HepG2 (cell line): ENCODE measurements around the gene USP2. TPM values are rescaled to one million over a fixed set of nuclear protein-coding genes. Genes with fewer than 3 reads are reported as not detected.

Experiments
- ATAC-seq: fragments of 200-7000 bp; cut with Tn5 transposase; 3 replicates; pipeline ENCODE4 v1.9.1; 2020; ENCODE audit warnings: mild to moderate bottlenecking, moderate library complexity
- BruUV-seq: library from RNA; stranded (reverse); fragments of 400-500 nt; replicated peaks from 2 replicates; lab custom pipeline; 2021; lab: Mats Ljungman, UMichigan
- CTCF ChIA-PET: fragments of 300-600 bp; formaldehyde crosslinking; extraction: SDS; loops from one replicate; lab custom pipeline; 2021; ENCODE audit warnings: low total read pairs, inconsistent platforms, low intra/inter-chr PET ratio; lab: Yijun Ruan, JAX
- POLR2A ChIA-PET: fragments of 350-600 bp; sonication (Branson Sonifier 250); formaldehyde crosslinking; loops from one replicate; lab custom pipeline; 2020; ENCODE audit warnings: antibody characterized with exemption, inconsistent platforms; lab: Yijun Ruan, JAX
- DNase-seq: peaks from one replicate; pipeline ENCODE4 v3.0.0-alpha.2; 2015; ENCODE audit warnings: low spot score
- FAIRE-seq: peaks from 3 replicates; lab custom pipeline; 2011; peaks lifted over from hg19 to GRCh38; lab: Jason Lieb, UNC
- H2AFZ ChIP-seq: one replicate; pipeline ENCODE4 v1.6.1; 2011; ENCODE audit warnings: low read length, inconsistent platforms
- H3K27ac ChIP-seq: fragments of 300-600 bp; 3 replicates; pipeline ENCODE4 v1.8.0; 2011; ENCODE audit warnings: mixed run types, mild to moderate bottlenecking, mixed read lengths, low read length, inconsistent platforms; ENCODE audit not compliant: insufficient read depth; ENCODE audit errors: extremely low read length
- H3K27me3 ChIP-seq, 2 experiments: fragments of 200-600 bp in 1 of 2; 2 replicates in 1 of 2; 3 replicates in 1 of 2; pipeline versions ENCODE4 v1.6.0 to v1.8.0; 2011; ENCODE audit warnings: low read length in 2 of 2, mild to moderate bottlenecking in 2 of 2, moderate library complexity in 2 of 2, inconsistent platforms in 1 of 2; ENCODE audit not compliant: insufficient read depth in 2 of 2, control insufficient read depth in 1 of 2
- H3K36me3 ChIP-seq, 2 experiments: fragments of 200-600 bp in 1 of 2; replicated peaks in 1 of 2; 2 replicates in 1 of 2; 3 replicates in 1 of 2; pipeline versions ENCODE4 v1.5.1 to v1.8.0; 2011; ENCODE audit warnings: low read length in 2 of 2, inconsistent platforms in 1 of 2; ENCODE audit not compliant: insufficient read depth in 2 of 2, control insufficient read depth in 1 of 2
- H3K4me1 ChIP-seq: 2 replicates; pipeline ENCODE4 v1.5.1; 2012; ENCODE audit warnings: low read length, inconsistent platforms; ENCODE audit not compliant: insufficient read depth
- H3K4me2 ChIP-seq: 2 replicates; pipeline ENCODE4 v1.6.0; 2011; ENCODE audit warnings: low read depth, low read length, inconsistent platforms
- H3K4me3 ChIP-seq, 3 experiments: fragments of 200-600 bp in 1 of 3; sonication (generic), shearing (Covaris generic) in 1 of 3; replicated peaks in 1 of 3; 2 replicates each; pipeline ENCODE4 v1.5.1; 2011 to 2016; ENCODE audit warnings: low read length in 3 of 3, inconsistent platforms in 2 of 3, low read depth in 2 of 3, mild to moderate bottlenecking in 2 of 3, control low read depth in 1 of 3, mixed read lengths in 1 of 3; ENCODE audit not compliant: insufficient read depth in 1 of 3
- H3K79me2 ChIP-seq: one replicate; pipeline ENCODE4 v1.6.1; 2011; ENCODE audit warnings: low read length, inconsistent platforms; ENCODE audit not compliant: insufficient read depth
- H3K9ac ChIP-seq: 2 replicates; pipeline ENCODE4 v1.6.0; 2011; ENCODE audit warnings: mild to moderate bottlenecking, low read depth, low read length, inconsistent platforms; ENCODE audit not compliant: insufficient read depth
- H3K9me3 ChIP-seq: 2 replicates; pipeline ENCODE4 v1.5.1; 2012; ENCODE audit warnings: mild to moderate bottlenecking, low read length
- H4K20me1 ChIP-seq: 2 replicates; pipeline ENCODE4 v1.6.0; 2011; ENCODE audit warnings: inconsistent platforms, mild to moderate bottlenecking, low read length, moderate library complexity; ENCODE audit not compliant: insufficient read depth
- ATF1 ChIP-seq: IDR thresholded peaks from 2 replicates; pipeline ENCODE4 v1.6.1; 2016; ENCODE audit warnings: mild to moderate bottlenecking, control low read depth
- PATZ1 ChIP-seq: sonication (generic); formaldehyde crosslinking; IDR thresholded peaks from 2 replicates; pipeline ENCODE4 v1.4.0; 2020; ENCODE audit warnings: missing genetic modification reagents
- ZFAT ChIP-seq: sonication (generic); formaldehyde crosslinking; conservative IDR thresholded peaks from 2 replicates; pipeline ENCODE4 v1.8.1; 2023; ENCODE audit warnings: missing genetic modification reagents, inconsistent platforms
- ZNF687 ChIP-seq: sonication (generic); formaldehyde crosslinking; IDR thresholded peaks from 2 replicates; pipeline ENCODE4 v1.5.1; 2020; ENCODE audit warnings: mild to moderate bottlenecking, missing genetic modification reagents, moderate library complexity
- ZSCAN25 ChIP-seq: sonication (generic); formaldehyde crosslinking; IDR thresholded peaks from 2 replicates; pipeline ENCODE4 v1.8.0; 2022; ENCODE audit warnings: mild to moderate bottlenecking, missing genetic modification reagents
- WGBS: methylation state at CpG from one replicate; pipeline ENCODE4 v1.1.6; 2017; ENCODE audit warnings: low lambda C conversion rate; 5-methylcytosine and 5-hydroxymethylcytosine counted together
- in situ Hi-C: cut with HindIII; loops from 2 replicates; pipeline ENCODE4 v1.10.0; 2017; ENCODE audit warnings: low pct_unique_long_range_greater_than_20kb; ENCODE audit not compliant: extremely low pct_ligation_motif_present
- intact Hi-C: fragments of 100-400 bp; cut with micrococcal nuclease; formaldehyde crosslinking; loops from one replicate; pipeline ENCODE4 v1.10.0; 2022; ENCODE audit not compliant: unreplicated experiment
- polyA plus RNA-seq, 8 experiments: library from polyadenylated mRNA; depleted of rRNA in 3 of 8; stranded (reverse) in 7 of 8; unstranded in 1 of 8; fragments of >200 nt; fragmentation: Illumina TruSeq in 4 of 8; extraction: Trizol in 4 of 8; gene quantifications; 2 replicates each; pipeline versions ENCODE4 v1.2.1 to v1.2.3, GENCODE V29; 2011 to 2016; ENCODE audit warnings: low read depth in 4 of 8, missing spikeins in 1 of 8, mixed read lengths in 1 of 8; ENCODE audit not compliant: insufficient read depth in 1 of 8
- total RNA-seq, 5 experiments: library from RNA; depleted of rRNA; stranded (reverse); fragments of >200 nt; fragmentation: Illumina TruSeq; extraction: Trizol; gene quantifications; 2 replicates each; pipeline ENCODE4 v1.2.3, GENCODE V29; 2016; ENCODE audit warnings: low read depth in 1 of 5
- TF ChIP-seq, protein P1 (sequence below): sonication (generic); formaldehyde crosslinking; IDR thresholded peaks from 2 replicates; pipeline ENCODE4 v1.4.0; 2020; ENCODE audit warnings: missing genetic modification reagents, borderline replicate concordance
- TF ChIP-seq, protein P2 (sequence below): sonication (generic); formaldehyde crosslinking; IDR thresholded peaks from 2 replicates; pipeline ENCODE4 v1.8.1; 2023; ENCODE audit warnings: mild to moderate bottlenecking, missing genetic modification reagents
- TF ChIP-seq, protein P3 (sequence below): sonication (generic); formaldehyde crosslinking; IDR thresholded peaks from 2 replicates; pipeline ENCODE4 v1.4.0; 2020; ENCODE audit warnings: mild to moderate bottlenecking, low read depth, missing genetic modification reagents
- TF ChIP-seq, protein P4 (sequence below): IDR thresholded peaks from 2 replicates; pipeline ENCODE4 v1.6.1; 2016; ENCODE audit warnings: missing genetic modification reagents, missing compliant biosample characterization

USP2 gene
- total and polyA plus RNA-seq, 2 of the 13 experiments (the other 11 are each of a cell fraction or from before 2014, with no cell fraction given), result 2.5 to 6.0 TPM

DNA sequence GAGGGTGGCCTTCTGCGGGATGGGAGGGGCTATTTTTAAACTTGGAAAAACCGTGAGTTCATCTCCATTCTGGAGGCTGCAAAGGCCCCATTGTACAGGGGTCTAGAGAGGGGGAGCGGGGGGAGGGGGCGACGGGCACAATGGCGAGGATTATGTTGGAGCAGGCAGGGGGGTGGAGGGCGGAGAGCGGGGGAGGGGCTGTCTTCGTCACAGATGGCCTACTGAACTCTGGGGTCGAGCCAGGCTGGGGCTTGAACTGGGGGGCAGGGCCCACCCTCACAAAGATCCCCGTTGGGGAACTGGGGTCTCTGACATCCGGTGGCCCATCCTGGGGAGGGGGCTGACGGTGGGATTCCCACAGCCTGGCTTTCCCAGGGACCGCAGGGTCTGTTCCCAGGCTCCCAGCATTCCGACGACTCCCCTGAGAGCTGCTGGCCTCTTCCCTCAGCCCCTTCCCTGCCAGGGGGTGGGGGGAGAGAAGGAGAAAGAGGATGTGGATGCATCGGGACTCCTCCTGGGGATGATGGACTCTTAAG lies 61.2 kb downstream of the USP2 start:
- in situ Hi-C loops, result no loop called here
- no TSS peak for BruUV-seq
- Histone ChIP-seq H3K27me3 (peaks cover 0 to 9% of the 10 kb centered on the region in 2 experiments; a peak in 2 of 5 replicates), H2AFZ (no peak overlapping the region), H4K20me1 (no peaks in the 10 kb centered on the region), H3K9ac (no peak overlapping the region), H3K27ac (no peak overlapping the region), H3K4me2 (peak overlapping the region; percentile 96; the same call in 1 of the 2 replicates), H3K79me2 (no peaks in the 10 kb centered on the region), H3K4me3 (0 out of 6 replicates have a peak overlapping the region, but pooled peaks of 1 of the 3 experiments have one; percentile 7), H3K4me1 (peaks cover 82% of the 10 kb centered on the region), H3K9me3 (no peaks in the 10 kb centered on the region), H3K36me3 (no peaks in the 10 kb centered on the region)
- FAIRE-seq, result no peak
- intact Hi-C loops, result loop anchor here (10.0 kb wide), 1 partner anchor 116 kb away; the partner anchor contains the start of gene CBL
- POLR2A ChIA-PET, result interaction anchor here (1.9 kb wide), 1 partner anchor 48 kb away, joined by 7 read pairs; no protein-coding TSS in a partner anchor
- DNase-seq, result no peak
- CTCF ChIA-PET, result no interaction called here
- 43% methylated on average over 13 of the region's 17 CpGs for WGBS
- ATAC-seq, result no peak
- TF ChIP-seq ZFAT (CRISPR knock-in tag), result no peak
- TF ChIP-seq ZSCAN25 (CRISPR knock-in tag), result 0 out of 2 replicates have a peak, but pooled peaks have one; percentile 42
- no peak for TF ChIP-seq ZNF687 (CRISPR knock-in tag)
- TF ChIP-seq, protein P1, sequence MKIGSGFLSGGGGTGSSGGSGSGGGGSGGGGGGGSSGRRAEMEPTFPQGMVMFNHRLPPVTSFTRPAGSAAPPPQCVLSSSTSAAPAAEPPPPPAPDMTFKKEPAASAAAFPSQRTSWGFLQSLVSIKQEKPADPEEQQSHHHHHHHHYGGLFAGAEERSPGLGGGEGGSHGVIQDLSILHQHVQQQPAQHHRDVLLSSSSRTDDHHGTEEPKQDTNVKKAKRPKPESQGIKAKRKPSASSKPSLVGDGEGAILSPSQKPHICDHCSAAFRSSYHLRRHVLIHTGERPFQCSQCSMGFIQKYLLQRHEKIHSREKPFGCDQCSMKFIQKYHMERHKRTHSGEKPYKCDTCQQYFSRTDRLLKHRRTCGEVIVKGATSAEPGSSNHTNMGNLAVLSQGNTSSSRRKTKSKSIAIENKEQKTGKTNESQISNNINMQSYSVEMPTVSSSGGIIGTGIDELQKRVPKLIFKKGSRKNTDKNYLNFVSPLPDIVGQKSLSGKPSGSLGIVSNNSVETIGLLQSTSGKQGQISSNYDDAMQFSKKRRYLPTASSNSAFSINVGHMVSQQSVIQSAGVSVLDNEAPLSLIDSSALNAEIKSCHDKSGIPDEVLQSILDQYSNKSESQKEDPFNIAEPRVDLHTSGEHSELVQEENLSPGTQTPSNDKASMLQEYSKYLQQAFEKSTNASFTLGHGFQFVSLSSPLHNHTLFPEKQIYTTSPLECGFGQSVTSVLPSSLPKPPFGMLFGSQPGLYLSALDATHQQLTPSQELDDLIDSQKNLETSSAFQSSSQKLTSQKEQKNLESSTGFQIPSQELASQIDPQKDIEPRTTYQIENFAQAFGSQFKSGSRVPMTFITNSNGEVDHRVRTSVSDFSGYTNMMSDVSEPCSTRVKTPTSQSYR (CRISPR knock-in tag), result peak; percentile 31; the same call in 1 of the 2 replicates
- TF ChIP-seq ATF1 (CRISPR knock-in tag), result no peak
- TF ChIP-seq PATZ1 (CRISPR knock-in tag), result 0 out of 2 replicates have a peak, but pooled peaks have one; percentile 3
- TF ChIP-seq, protein P2, sequence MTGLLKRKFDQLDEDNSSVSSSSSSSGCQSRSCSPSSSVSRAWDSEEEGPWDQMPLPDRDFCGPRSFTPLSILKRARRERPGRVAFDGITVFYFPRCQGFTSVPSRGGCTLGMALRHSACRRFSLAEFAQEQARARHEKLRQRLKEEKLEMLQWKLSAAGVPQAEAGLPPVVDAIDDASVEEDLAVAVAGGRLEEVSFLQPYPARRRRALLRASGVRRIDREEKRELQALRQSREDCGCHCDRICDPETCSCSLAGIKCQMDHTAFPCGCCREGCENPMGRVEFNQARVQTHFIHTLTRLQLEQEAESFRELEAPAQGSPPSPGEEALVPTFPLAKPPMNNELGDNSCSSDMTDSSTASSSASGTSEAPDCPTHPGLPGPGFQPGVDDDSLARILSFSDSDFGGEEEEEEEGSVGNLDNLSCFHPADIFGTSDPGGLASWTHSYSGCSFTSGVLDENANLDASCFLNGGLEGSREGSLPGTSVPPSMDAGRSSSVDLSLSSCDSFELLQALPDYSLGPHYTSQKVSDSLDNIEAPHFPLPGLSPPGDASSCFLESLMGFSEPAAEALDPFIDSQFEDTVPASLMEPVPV (CRISPR knock-in tag), result no peak
- TF ChIP-seq, protein P3, sequence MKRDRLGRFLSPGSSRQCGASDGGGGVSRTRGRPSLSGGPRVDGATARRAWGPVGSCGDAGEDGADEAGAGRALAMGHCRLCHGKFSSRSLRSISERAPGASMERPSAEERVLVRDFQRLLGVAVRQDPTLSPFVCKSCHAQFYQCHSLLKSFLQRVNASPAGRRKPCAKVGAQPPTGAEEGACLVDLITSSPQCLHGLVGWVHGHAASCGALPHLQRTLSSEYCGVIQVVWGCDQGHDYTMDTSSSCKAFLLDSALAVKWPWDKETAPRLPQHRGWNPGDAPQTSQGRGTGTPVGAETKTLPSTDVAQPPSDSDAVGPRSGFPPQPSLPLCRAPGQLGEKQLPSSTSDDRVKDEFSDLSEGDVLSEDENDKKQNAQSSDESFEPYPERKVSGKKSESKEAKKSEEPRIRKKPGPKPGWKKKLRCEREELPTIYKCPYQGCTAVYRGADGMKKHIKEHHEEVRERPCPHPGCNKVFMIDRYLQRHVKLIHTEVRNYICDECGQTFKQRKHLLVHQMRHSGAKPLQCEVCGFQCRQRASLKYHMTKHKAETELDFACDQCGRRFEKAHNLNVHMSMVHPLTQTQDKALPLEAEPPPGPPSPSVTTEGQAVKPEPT, result no peak
- TF ChIP-seq, protein P4, sequence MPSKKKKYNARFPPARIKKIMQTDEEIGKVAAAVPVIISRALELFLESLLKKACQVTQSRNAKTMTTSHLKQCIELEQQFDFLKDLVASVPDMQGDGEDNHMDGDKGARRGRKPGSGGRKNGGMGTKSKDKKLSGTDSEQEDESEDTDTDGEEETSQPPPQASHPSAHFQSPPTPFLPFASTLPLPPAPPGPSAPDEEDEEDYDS (CRISPR knock-in tag), result no peak
